Activated CD4-positive, alpha-beta T cell treated with anti-CD3 and anti-CD28 coated beads, Interleukin-2, amount 10 ng/mL, durations not matched to agents 24 days and 14 days (primary cell): ENCODE measurements around the gene RBM3. TPM values are rescaled to one million over a fixed set of nuclear protein-coding genes. Genes with fewer than 3 reads are reported as not detected.

ENCODE experiments used
- DNase-seq: peaks from one replicate; pipeline ENCODE4 v3.0.0; 2022
- H3K27ac Mint-ChIP-seq: one replicate; pipeline ENCODE4 v1.8.0; 2022; ENCODE audit warnings: mild to moderate bottlenecking, mixed read lengths
- H3K27me3 Mint-ChIP-seq: one replicate; pipeline ENCODE4 v1.8.0; 2022; ENCODE audit warnings: mixed read lengths
- H3K36me3 Mint-ChIP-seq: one replicate; pipeline ENCODE4 v1.8.0; 2022; ENCODE audit warnings: low read depth, mild to moderate bottlenecking, mixed read lengths
- H3K4me1 Mint-ChIP-seq: one replicate; pipeline ENCODE4 v1.8.0; 2021; ENCODE audit warnings: mixed read lengths
- H3K4me3 Mint-ChIP-seq: one replicate; pipeline ENCODE4 v1.8.0; 2022; ENCODE audit warnings: mild to moderate bottlenecking, moderate library complexity, mixed read lengths
- H3K9me3 Mint-ChIP-seq: one replicate; pipeline ENCODE4 v1.8.0; 2021; ENCODE audit warnings: mixed read lengths
- intact Hi-C: fragments of 100-400 bp; cut with micrococcal nuclease; formaldehyde crosslinking; loops from one replicate; pipeline ENCODE4 v1.15.1; 2023
- total RNA-seq: library from RNA; stranded (reverse); gene quantifications from 2 replicates; pipeline ENCODE4 v1.2.3, GENCODE V29; 2022

RBM3 gene
- total RNA-seq, 1 donor from 2014 or later: 318 TPM

GRCh38 chrX:48590203-48591103 is 16.2 kb downstream of the RBM3 start:
- no peak overlapping the region for H3K27ac Mint-ChIP-seq
- intact Hi-C loops: no loop called here
- peaks cover 2% of the 10 kb centered on the region for H3K27me3 Mint-ChIP-seq
- no peak overlapping the region for H3K4me3 Mint-ChIP-seq
- no peak for DNase-seq
- no peaks in the 10 kb centered on the region for H3K9me3 Mint-ChIP-seq
- H3K4me1 Mint-ChIP-seq: peaks cover 3% of the 10 kb centered on the region
- H3K36me3 Mint-ChIP-seq: no peaks in the 10 kb centered on the region

GRCh38 chrX:48591255-48591791 is 17.0 kb downstream of the RBM3 start:
- Mint-ChIP-seq H3K4me3 (no peak overlapping the region), H3K27ac (no peak overlapping the region), H3K9me3 (no peaks in the 10 kb centered on the region), H3K4me1 (peaks cover 3% of the 10 kb centered on the region), H3K36me3 (no peaks in the 10 kb centered on the region), H3K27me3 (peaks cover 2% of the 10 kb centered on the region)
- intact Hi-C loops: no loop called here
- DNase-seq: no peak

DNA sequence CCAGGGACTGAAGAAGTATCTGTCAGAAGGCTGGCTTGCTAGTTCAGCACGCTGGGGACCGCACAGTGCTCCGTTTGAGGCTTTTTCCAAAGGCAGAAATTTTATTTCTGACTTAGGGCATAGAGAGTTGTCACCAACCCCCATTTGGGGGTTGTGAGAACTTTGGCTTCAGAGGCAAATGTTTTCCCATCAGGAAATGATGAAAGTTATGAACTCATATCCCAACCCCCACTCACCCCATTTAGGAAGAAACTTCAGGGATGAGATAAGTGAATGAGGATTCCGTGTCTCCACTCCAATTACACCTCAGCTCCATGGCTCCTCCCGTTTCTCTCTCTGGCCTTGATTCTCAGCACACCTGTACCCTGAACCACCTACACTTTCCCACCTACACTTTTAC is 18.7 kb downstream of the RBM3 start:
- H3K36me3 Mint-ChIP-seq: peaks cover 3% of the 10 kb centered on the region
- DNase-seq: no peak
- H3K4me3 Mint-ChIP-seq: no peak overlapping the region
- intact Hi-C loops: no loop called here
- H3K4me1 Mint-ChIP-seq: peaks cover 10% of the 10 kb centered on the region
- H3K9me3 Mint-ChIP-seq: peaks cover 3% of the 10 kb centered on the region
- H3K27me3 Mint-ChIP-seq: peaks cover 3% of the 10 kb centered on the region
- no peak overlapping the region for H3K27ac Mint-ChIP-seq

GRCh38 chrX:48595929-48596328 is 21.6 kb downstream of the RBM3 start:
- no peak for DNase-seq

DNA sequence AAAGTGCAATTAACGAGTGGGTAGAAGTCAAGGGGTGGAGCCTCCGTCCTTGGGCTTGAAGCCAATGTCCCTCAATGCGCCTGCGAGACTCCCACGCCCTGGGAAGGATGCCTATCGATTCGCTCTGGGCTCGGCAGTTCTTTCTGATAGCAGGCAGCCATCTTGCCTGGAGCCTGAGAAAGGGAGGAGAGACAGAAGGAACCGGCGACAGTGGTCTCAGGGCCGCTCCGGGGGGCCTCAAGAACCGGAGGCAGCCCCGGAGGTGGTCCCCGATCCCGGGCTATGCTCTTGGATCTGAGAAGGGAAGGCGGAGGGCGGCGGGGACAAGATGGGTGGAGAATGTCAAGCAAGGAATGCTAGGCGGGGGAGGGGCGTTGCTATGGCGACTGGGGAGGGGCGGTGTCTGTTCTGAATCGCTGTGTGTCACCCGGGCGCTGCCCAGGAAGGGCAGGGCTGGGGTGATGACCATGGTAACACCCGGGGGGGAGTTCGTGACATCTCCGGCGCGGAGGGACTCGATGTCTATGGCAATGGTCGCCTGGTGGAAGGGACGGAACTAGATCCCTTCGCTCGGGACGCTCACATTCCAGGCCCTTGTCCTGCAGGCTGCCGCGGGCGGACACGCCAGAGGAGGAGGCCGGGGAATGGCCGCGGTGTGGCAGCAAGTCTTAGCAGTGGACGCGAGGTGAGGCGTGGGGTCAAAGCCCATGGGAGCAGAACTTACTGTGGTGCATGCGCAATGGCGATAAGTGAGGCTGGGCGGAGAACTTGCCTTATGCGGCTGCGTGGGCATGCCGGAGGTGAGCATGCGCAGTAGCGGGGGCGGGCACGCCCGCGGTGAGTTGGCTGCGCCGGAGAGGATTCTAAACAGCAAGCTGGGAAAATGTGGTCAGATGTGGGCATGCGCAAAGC is 23.3 kb downstream of the RBM3 start, which contains the start of gene WDR13:
WDR13 (plus strand) TSS at position 140 of the 912 bp plus-strand sequence; CDS start at position 645, 505 bp downstream.
- H3K9me3 Mint-ChIP-seq: peaks cover 3% of the 10 kb centered on the region
- H3K4me3 Mint-ChIP-seq: peak within 1 kb of the TSS; percentile 98
- intact Hi-C loops: loop anchor here (1.0 kb wide), 2 partner anchors 23 to 122 kb away; partner anchors contain the start of gene RBM3
- peaks cover 2% of the 10 kb centered on the region for H3K27me3 Mint-ChIP-seq
- DNase-seq: peak; percentile 97
- H3K27ac Mint-ChIP-seq: peak within 1 kb of the TSS; percentile 100
- H3K4me1 Mint-ChIP-seq: peaks cover 13% of the 10 kb centered on the region
- peaks cover 12% of the 10 kb centered on the region for H3K36me3 Mint-ChIP-seq

More at GRCh38 chrX:48595929-48596328, 21.6 kb downstream of the RBM3 start:
- peaks cover 3% of the 10 kb centered on the region for H3K9me3 Mint-ChIP-seq
- H3K36me3 Mint-ChIP-seq: peaks cover 8% of the 10 kb centered on the region
- intact Hi-C loops: no loop called here
- peaks cover 2% of the 10 kb centered on the region for H3K27me3 Mint-ChIP-seq
- H3K4me1 Mint-ChIP-seq: peaks cover 16% of the 10 kb centered on the region
- H3K4me3 Mint-ChIP-seq: no peak overlapping the region
- H3K27ac Mint-ChIP-seq: no peak overlapping the region

- peak overlapping the region; percentile 100 for H3K27ac Mint-ChIP-seq
- peaks cover 2% of the 10 kb centered on the region for H3K27me3 Mint-ChIP-seq
- intact Hi-C loops: no loop called here
- peak overlapping the region; percentile 98 for H3K4me3 Mint-ChIP-seq
- peaks cover 3% of the 10 kb centered on the region for H3K9me3 Mint-ChIP-seq
- H3K4me1 Mint-ChIP-seq: peaks cover 13% of the 10 kb centered on the region
- peaks cover 15% of the 10 kb centered on the region for H3K36me3 Mint-ChIP-seq
- no peak for DNase-seq
Observed at GRCh38 chrX:48598614-48599013, 24.3 kb downstream of the RBM3 start.

DNA sequence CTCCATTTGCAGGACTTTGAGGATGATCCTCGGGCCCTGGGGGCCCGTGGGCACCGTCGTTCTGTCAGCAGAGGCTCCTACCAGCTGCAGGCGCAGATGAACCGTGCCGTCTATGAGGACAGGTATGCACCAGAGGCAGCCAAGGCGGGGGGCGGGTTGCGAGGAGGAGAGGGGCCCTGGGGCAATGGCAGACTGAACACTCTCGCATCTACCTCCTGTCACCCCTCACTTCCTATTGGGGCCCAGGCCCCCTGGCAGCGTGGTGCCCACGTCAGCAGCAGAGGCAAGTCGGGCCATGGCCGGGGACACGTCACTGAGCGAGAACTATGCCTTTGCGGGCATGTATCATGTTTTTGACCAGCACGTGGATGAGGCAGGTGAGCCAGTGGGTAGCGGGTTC is 25.1 kb downstream of the RBM3 start:
- DNase-seq: no peak
- Mint-ChIP-seq H3K27me3 (peaks cover 2% of the 10 kb centered on the region), H3K27ac (no peak overlapping the region), H3K4me1 (peaks cover 13% of the 10 kb centered on the region), H3K9me3 (peaks cover 3% of the 10 kb centered on the region), H3K36me3 (peaks cover 15% of the 10 kb centered on the region), H3K4me3 (no peak overlapping the region)
- intact Hi-C loops: no loop called here

GRCh38 chrX:48600226-48600625 is 25.9 kb downstream of the RBM3 start:
- peaks cover 3% of the 10 kb centered on the region for H3K9me3 Mint-ChIP-seq
- DNase-seq: no peak
- peaks cover 13% of the 10 kb centered on the region for H3K4me1 Mint-ChIP-seq
- peaks cover 2% of the 10 kb centered on the region for H3K27me3 Mint-ChIP-seq
- no peak overlapping the region for H3K27ac Mint-ChIP-seq
- H3K36me3 Mint-ChIP-seq: peaks cover 16% of the 10 kb centered on the region
- no peak overlapping the region for H3K4me3 Mint-ChIP-seq
- intact Hi-C loops: no loop called here

DNA sequence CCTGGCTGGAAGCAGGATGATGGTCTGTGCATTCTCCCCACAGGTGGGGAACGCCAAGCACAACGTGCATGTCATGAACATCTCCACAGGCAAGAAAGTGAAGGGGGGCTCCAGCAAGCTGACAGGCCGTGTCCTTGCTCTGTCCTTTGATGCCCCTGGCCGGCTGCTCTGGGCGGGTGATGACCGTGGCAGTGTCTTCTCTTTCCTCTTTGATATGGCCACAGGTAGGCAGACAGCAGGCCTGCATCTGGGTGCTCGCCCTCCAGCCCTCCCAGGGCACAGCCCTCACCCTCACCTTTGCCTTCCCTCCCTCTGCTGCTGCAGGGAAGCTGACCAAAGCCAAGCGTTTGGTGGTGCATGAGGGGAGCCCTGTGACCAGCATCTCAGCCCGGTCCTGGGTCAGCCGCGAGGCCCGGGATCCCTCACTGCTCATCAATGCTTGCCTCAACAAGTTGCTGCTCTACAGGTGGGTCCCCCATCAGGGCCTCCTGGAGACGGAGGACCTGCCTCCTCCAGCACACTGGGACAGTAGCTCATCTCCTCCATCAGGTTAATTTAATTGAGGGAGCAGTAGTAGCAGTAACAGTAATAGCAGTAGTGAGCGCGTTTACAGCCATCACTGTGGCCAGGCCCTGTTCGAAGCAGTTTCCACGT is 27.6 kb downstream of the RBM3 start:
- H3K9me3 Mint-ChIP-seq: peaks cover 3% of the 10 kb centered on the region
- H3K27me3 Mint-ChIP-seq: peaks cover 2% of the 10 kb centered on the region
- peaks cover 20% of the 10 kb centered on the region for H3K36me3 Mint-ChIP-seq
- intact Hi-C loops: no loop called here
- no peak for DNase-seq
- H3K4me1 Mint-ChIP-seq: peaks cover 13% of the 10 kb centered on the region
- H3K27ac Mint-ChIP-seq: no peak overlapping the region
- H3K4me3 Mint-ChIP-seq: no peak overlapping the region

DNA sequence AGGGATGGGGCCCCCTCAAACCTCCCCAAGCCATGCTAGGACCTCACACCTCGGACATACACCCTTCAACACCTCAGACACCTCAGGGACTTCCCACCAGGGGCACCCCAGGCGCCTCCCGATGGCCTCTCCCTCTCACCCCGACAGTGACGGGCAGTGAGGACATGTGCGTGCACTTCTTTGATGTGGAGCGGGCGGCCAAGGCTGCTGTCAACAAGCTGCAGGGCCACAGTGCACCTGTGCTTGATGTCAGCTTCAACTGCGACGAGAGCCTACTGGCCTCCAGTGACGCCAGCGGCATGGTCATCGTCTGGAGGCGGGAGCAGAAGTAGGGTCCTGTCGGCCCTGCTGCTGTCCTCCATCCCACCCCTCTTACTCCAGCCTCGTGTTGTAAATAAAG is 30.4 kb downstream of the RBM3 start:
- intact Hi-C loops: no loop called here
- H3K27me3 Mint-ChIP-seq: no peaks in the 10 kb centered on the region
- peaks cover 16% of the 10 kb centered on the region for H3K36me3 Mint-ChIP-seq
- H3K4me1 Mint-ChIP-seq: no peaks in the 10 kb centered on the region
- H3K4me3 Mint-ChIP-seq: no peak overlapping the region
- H3K27ac Mint-ChIP-seq: no peak overlapping the region
- no peaks in the 10 kb centered on the region for H3K9me3 Mint-ChIP-seq
- DNase-seq: no peak

GRCh38 chrX:48606091-48606490 is 31.8 kb downstream of the RBM3 start:
- Mint-ChIP-seq H3K4me1 (no peaks in the 10 kb centered on the region), H3K9me3 (no peaks in the 10 kb centered on the region), H3K27me3 (no peaks in the 10 kb centered on the region), H3K4me3 (no peak overlapping the region), H3K27ac (no peak overlapping the region), H3K36me3 (peaks cover 12% of the 10 kb centered on the region)
- DNase-seq: no peak
- intact Hi-C loops: no loop called here

GRCh38 chrX:48611703-48612102 is 37.4 kb downstream of the RBM3 start:
- no peak for DNase-seq
- Mint-ChIP-seq H3K27ac (no peak overlapping the region), H3K9me3 (no peaks in the 10 kb centered on the region), H3K27me3 (no peaks in the 10 kb centered on the region), H3K4me3 (no peak overlapping the region), H3K4me1 (no peaks in the 10 kb centered on the region), H3K36me3 (no peaks in the 10 kb centered on the region)
- intact Hi-C loops: no loop called here

DNA sequence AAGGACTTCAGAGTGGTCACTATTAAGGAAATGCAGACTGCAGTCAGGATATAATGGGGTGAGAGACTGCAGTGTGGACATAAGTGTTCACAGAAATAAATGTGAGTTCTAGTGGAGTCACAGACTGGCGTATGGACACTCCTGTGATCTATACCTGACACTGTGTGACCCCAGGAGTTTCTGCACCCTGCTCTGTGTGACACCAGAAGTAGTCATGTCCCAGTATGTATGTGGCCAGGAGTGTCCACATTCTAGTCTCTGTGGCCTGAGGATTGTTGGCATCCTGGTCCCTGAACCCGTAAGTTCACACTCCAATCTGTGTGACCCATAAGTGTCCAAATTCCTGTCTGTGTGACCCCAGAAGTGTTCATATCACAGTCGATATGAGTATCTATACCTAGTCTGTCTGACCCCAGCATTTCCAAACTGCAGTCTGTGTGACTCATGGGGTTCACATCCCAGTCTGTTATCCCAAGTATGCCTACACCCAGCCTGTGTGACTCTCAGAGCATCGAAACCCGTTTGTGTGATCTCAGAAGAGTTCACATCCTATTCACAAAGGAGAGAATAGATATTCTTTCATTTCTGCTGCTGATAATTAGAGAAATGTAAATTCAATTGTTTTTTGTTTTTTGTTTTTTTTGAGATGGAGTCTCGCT is 39.3 kb downstream of the RBM3 start:
- Mint-ChIP-seq H3K4me1 (peaks cover 2% of the 10 kb centered on the region), H3K27me3 (no peaks in the 10 kb centered on the region), H3K9me3 (no peaks in the 10 kb centered on the region)

More for the DNA sequence above, 39.3 kb downstream of the RBM3 start:
- intact Hi-C loops: no loop called here
- DNase-seq: no peak
- H3K4me3 Mint-ChIP-seq: no peak overlapping the region
- H3K27ac Mint-ChIP-seq: no peak overlapping the region
- no peaks in the 10 kb centered on the region for H3K36me3 Mint-ChIP-seq
